ENCODE measurements around the gene EGFL7. TPM values are rescaled to one million over a fixed set of nuclear protein-coding genes. Genes with fewer than 3 reads are reported as not detected.

Gene EGFL7
- total and polyA plus RNA-seq, 2 of the 13 experiments (the other 11 are each of a cell fraction or from before 2014, with no cell fraction given): 0.20 to 5.1 TPM

GRCh38 chr9:136665704-136666371 is 3.1 kb downstream of the EGFL7 start:
- POLR2A ChIA-PET: no interaction called here
- TF ChIP-seq ZNF878 (CRISPR knock-in tag; IDR thresholded peaks at IDR 0.05) (no peak), HMGA1 (CRISPR knock-in tag; conservative IDR thresholded peaks at IDR 0.05) (no peak), PATZ1 (CRISPR knock-in tag; IDR thresholded peaks at IDR 0.05) (0 out of 2 replicates have a peak, but pooled peaks have one; percentile 25)
- intact Hi-C loops (cut with micrococcal nuclease; ENCODE audit: unreplicated experiment) (no loop called here), in situ Hi-C loops (cut with HindIII; ENCODE audit: extremely low pct_ligation_motif_present, low pct_unique_long_range_greater_than_20kb) (no loop called here)
- no TSS peak for BruUV-seq (replicated peaks)
- H3K4me2 ChIP-seq (ENCODE audit: low read depth, low read length): peak overlapping the region; percentile 7; the same call in 1 of the 2 replicates
- H3K36me3 ChIP-seq (replicated peaks in 1 of 2; ENCODE audit: control insufficient read depth in 1 of 2, insufficient read depth in 2 of 2, low read length in 2 of 2): no peaks in the 10 kb centered on the region
- no peak for ATAC-seq
- no CpG with 5 or more reads among the region's 109 CpGs for WGBS (ENCODE audit: low lambda C conversion rate)
- H3K27ac ChIP-seq (ENCODE audit: extremely low read length, insufficient read depth, low read length): no peak overlapping the region
- no peak for DNase-seq (ENCODE audit: low spot score)
- H3K27me3 ChIP-seq (ENCODE audit: control insufficient read depth in 1 of 2, insufficient read depth in 2 of 2, low read length in 2 of 2): peaks cover 30 to 84% of the 10 kb centered on the region in 2 experiments; a peak in 4 of 5 replicates
- H3K79me2 ChIP-seq (ENCODE audit: insufficient read depth, low read length): no peaks in the 10 kb centered on the region
- H4K20me1 ChIP-seq (ENCODE audit: insufficient read depth, low read length): 0 out of 2 replicates have a peak, but pooled peaks cover 3% of the 10 kb centered on the region
- no peak overlapping the region for H3K9ac ChIP-seq (ENCODE audit: insufficient read depth, low read depth, low read length)
- H3K4me1 ChIP-seq (ENCODE audit: insufficient read depth, low read length): peaks cover 10% of the 10 kb centered on the region
- peak overlapping the region in 1 of 3 experiments; percentile 62; a peak in 2 of 6 replicates for H3K4me3 ChIP-seq (replicated peaks in 1 of 3; ENCODE audit: insufficient read depth in 1 of 3, low read depth in 2 of 3, low read length in 3 of 3)
- CTCF ChIA-PET (ENCODE audit: low intra/inter-chr PET ratio, low total read pairs): no interaction called here
- H3K9me3 ChIP-seq (ENCODE audit: low read length): no peaks in the 10 kb centered on the region
- H2AFZ ChIP-seq (ENCODE audit: low read length): no peak overlapping the region
- no peak for FAIRE-seq

Data from HepG2 (cell line).